ENCODE data around the gene EEA1. TPM values are rescaled to one million over a fixed set of nuclear protein-coding genes. Genes with fewer than 3 reads are reported as not detected.
"Not testable (repeated sequence)": the region's sequence is repeated elsewhere in the genome, so short reads cannot be mapped to it uniquely, and the experiment has no call there.

The EEA1 gene
- total RNA-seq, 6 donors from 2014 or later = 10.2 to 33.5 (median 22.8) TPM

DNA sequence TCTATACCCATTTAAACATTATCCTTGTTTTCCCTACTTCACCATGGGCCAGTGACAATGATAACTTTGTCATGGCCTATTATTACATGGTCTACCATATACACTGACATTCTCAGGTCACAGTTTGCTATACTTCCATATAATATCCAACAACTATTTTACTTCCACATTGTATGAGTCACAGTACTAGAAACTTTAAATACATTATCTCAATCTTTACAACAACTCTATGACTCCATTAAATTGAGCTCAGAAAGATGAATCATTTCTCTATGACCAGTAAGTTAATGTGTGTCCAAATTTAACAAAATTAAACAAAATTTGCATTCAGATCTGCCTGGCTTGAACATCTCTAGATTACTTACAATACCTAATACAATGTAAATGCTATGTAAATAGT, 132.4 kb downstream of the EEA1 start:
- Histone ChIP-seq H3K9me3 (no peaks in the 10 kb centered on the region), H3K36me3 (peaks cover 0 to 51% (median 7%) of the 10 kb centered on the region in 4 donors)

DNA sequence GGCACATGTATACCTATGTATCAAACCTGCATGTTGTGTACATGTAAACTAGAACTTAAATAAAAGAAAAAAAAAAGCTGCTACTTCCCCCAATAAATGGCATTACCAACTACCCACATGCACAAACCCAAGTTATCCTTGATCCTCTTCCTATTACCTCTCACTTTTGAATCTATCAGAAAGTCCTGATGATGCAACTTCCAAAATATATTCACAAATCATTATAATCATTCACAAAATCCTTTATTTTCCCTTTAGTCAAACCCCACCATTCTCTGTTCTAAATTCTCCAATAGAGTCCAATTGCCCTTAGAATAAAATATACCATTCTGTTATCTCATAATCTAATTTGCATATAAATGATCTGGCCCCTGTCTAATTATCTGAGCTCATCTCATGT, 134.3 kb downstream of the EEA1 start:
- Histone ChIP-seq H3K36me3 (peaks cover 0 to 37% (median under 1%) of the 10 kb centered on the region in 4 donors), H3K27ac (no peak overlapping the region), H3K4me3 (no peak overlapping the region), H3K9me3 (no peaks in the 10 kb centered on the region), H3K4me1 (no peaks in the 10 kb centered on the region), H3K27me3 (no peaks in the 10 kb centered on the region)
- TF ChIP-seq, protein P1, sequence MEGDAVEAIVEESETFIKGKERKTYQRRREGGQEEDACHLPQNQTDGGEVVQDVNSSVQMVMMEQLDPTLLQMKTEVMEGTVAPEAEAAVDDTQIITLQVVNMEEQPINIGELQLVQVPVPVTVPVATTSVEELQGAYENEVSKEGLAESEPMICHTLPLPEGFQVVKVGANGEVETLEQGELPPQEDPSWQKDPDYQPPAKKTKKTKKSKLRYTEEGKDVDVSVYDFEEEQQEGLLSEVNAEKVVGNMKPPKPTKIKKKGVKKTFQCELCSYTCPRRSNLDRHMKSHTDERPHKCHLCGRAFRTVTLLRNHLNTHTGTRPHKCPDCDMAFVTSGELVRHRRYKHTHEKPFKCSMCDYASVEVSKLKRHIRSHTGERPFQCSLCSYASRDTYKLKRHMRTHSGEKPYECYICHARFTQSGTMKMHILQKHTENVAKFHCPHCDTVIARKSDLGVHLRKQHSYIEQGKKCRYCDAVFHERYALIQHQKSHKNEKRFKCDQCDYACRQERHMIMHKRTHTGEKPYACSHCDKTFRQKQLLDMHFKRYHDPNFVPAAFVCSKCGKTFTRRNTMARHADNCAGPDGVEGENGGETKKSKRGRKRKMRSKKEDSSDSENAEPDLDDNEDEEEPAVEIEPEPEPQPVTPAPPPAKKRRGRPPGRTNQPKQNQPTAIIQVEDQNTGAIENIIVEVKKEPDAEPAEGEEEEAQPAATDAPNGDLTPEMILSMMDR (IDR thresholded peaks at IDR 0.05) = no peak
- TF ChIP-seq POLR2A (IDR thresholded peaks at IDR 0.05) (no peak), EP300 (IDR thresholded peaks at IDR 0.05) (no peak), POLR2AphosphoS5 (IDR thresholded peaks at IDR 0.05) (no peak)
- ATAC-seq (ENCODE audit: low FRiP score in 2 of 2) (no peak), DNase-seq (no peak)

More for the DNA sequence above, 132.4 kb downstream of the EEA1 start:
- Histone ChIP-seq H3K27me3 (no peaks in the 10 kb centered on the region), H3K27ac (no peak overlapping the region), H3K4me1 (no peaks in the 10 kb centered on the region), H3K4me3 (no peak overlapping the region)
- ATAC-seq (ENCODE audit: low FRiP score in 2 of 2) (no peak), DNase-seq (no peak)
- TF ChIP-seq, protein P1 (IDR thresholded peaks at IDR 0.05) = no peak
- TF ChIP-seq EP300 (IDR thresholded peaks at IDR 0.05) (no peak), POLR2A (IDR thresholded peaks at IDR 0.05) (no peak), POLR2AphosphoS5 (IDR thresholded peaks at IDR 0.05) (no peak)

DNA sequence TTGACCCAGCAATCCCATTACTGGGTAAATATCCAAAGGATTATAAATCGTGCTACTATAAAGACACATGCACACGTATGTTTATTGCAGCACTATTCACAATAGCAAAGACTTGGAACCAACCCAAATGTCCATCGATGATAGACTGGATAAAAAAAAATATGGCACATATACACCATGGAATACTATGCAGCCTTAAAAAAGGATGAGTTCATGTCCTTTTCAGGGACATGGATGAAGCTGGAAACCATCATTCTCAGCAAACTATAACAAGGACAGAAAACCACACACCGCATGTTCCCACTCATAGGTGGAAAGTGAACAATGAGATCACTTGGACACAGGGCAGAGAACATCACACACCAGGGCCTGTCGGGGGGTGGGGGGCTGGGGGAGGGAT, 134.7 kb downstream of the EEA1 start:
- H3K27me3 ChIP-seq; H3K27ac ChIP-seq; H3K4me3 ChIP-seq; ATAC-seq (ENCODE audit: low FRiP score in 2 of 2); H3K9me3 ChIP-seq; DNase-seq; H3K4me1 ChIP-seq: not testable (repeated sequence)
- peaks cover 0 to 37% (median 0%) of the 10 kb centered on the region in 4 donors for H3K36me3 ChIP-seq
- 90% methylated on average over 5 of the region's 5 CpGs for WGBS, 2 donors

DNA sequence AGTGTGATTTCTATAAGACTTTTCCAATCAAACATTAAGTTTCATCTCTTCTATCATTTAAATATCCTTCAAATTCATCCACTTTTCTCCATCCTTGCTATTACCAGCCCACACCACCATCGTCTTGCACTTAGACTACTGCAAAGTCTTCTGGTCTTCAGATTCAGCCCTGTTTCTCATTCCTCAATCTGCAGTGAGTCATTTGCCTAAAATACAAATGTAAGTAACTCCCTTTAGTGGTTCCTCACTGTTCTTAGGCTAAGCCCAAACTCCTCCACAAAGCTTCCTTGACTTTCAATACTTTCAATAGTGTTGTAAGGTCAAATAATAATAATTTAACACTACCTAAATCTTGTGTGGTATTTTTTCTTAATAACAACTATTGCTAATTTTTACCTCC, 143.1 kb downstream of the EEA1 start:
- peaks cover 0 to 20% (median 0%) of the 10 kb centered on the region in 4 donors for H3K36me3 ChIP-seq
- WGBS, 2 donors = 92 to 93% methylated on average over 1 of the region's 1 CpG
- DNase-seq (no peak), ATAC-seq (ENCODE audit: low FRiP score in 2 of 2) (peak in 1 of 2 donors; percentile 41)
- H3K4me3 ChIP-seq = no peak overlapping the region
- no peak overlapping the region for H3K27ac ChIP-seq
- H3K9me3 ChIP-seq = no peaks in the 10 kb centered on the region
- H3K27me3 ChIP-seq = no peaks in the 10 kb centered on the region
- TF ChIP-seq POLR2AphosphoS5 (IDR thresholded peaks at IDR 0.05) (no peak), POLR2A (IDR thresholded peaks at IDR 0.05) (no peak), EP300 (IDR thresholded peaks at IDR 0.05) (no peak)
- TF ChIP-seq, protein P1 (IDR thresholded peaks at IDR 0.05) = no peak
- no peaks in the 10 kb centered on the region for H3K4me1 ChIP-seq

DNA sequence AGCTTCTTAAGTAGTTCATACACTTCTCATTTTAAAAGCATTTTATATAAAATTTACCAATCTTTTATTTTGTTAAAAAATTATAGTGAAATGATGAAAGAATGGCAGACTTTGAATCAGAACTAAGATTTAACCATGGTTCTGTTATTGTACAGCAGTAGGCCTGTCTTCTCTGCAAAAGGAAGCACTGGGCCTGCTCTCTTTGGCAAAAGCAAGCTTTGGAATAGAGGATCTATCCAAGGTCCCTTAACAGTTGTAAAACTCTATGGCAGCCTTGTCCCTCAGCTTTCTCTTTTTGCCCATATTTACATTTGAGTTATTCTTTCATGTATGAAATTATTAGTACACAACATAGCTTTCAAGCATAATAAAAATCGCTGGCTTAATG, 143.5 kb downstream of the EEA1 start:
- Histone ChIP-seq H3K4me3 (no peak overlapping the region), H3K9me3 (no peaks in the 10 kb centered on the region), H3K27me3 (no peaks in the 10 kb centered on the region), H3K27ac (no peak overlapping the region), H3K4me1 (no peaks in the 10 kb centered on the region), H3K36me3 (peaks cover 0 to 20% (median 0%) of the 10 kb centered on the region in 4 donors)
- no peak for ATAC-seq (ENCODE audit: low FRiP score in 2 of 2)
- TF ChIP-seq POLR2AphosphoS5 (IDR thresholded peaks at IDR 0.05) (no peak), POLR2A (IDR thresholded peaks at IDR 0.05) (no peak), EP300 (IDR thresholded peaks at IDR 0.05) (no peak)
- TF ChIP-seq, protein P1 (IDR thresholded peaks at IDR 0.05) = no peak
- WGBS, 2 donors = 91 to 93% methylated on average over 1 of the region's 1 CpG
- no peak for DNase-seq
